Measurements from ENCODE around the gene PLA2G2F. TPM values are rescaled to one million over a fixed set of nuclear protein-coding genes. Genes with fewer than 3 reads are reported as not detected.

PLA2G2F gene
- total and polyA plus RNA-seq, 10 of the 15 experiments (the other 5 are each of a cell fraction or from before 2014, with no cell fraction given), result 0.03 TPM; not detected in 9

DNA sequence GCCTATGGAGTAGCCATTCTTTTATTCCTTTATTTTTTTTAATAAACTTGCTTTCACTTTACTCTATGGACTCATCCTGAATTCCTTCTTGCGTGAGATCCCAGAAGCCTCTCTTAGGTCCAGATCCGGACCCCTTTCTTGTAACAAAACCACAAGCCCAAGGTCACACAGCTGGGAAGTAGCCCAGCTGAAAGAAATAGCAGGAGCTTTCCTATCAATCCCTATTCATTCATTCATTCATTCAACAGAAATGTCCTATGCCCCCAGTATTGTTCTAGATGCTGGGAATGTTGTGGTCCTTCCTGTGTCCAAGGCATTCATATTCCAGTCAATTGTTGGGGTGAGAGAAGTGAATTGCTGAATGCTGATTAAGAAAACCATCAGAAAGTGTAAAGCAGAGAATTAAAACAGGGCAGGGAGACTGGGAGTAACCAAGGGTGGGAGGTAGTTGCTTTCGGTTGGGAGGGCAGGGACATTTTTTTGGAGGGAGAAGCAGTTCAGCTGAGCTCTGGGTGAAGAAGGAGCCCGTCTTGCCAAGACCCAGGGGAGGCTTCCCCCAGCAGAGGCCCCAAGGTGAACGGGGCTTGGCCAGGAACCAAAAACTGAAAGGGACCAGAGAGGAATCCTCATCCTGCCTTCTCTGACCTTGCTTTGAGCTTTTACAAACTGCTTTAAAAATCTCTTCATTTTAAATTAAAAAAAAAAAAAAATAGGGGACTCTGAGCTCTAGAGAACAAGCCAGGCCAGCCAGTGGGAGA is 30.6 kb upstream of the PLA2G2F start:
- ChIA-PET SMC1A (ENCODE audit: uncharacterized antibody, unreplicated experiment) (interaction anchor here (1.0 kb wide), 1 partner anchor 10 kb away, joined by 3 read pairs; no protein-coding TSS in a partner anchor), RAD21 (ENCODE audit: unreplicated experiment) (no interaction called here), CTCF (interaction anchor here (0.6 kb wide), 1 partner anchor 15 kb away, joined by 3 read pairs; no protein-coding TSS in a partner anchor), POLR2A (interaction anchor here (0.6 kb wide), 1 partner anchor 678 kb away, joined by 3 read pairs; no protein-coding TSS in a partner anchor)
- no peaks in the 10 kb centered on the region for H3K79me2 ChIP-seq (ENCODE audit: control insufficient read depth, insufficient read depth, low read length)
- FAIRE-seq (no peak), DNase-seq (ENCODE audit: low read depth, low spot score) (no peak), ATAC-seq (no peak)
- in situ Hi-C loops (cut with MboI) (no loop called here), intact Hi-C loops (cut with micrococcal nuclease; ENCODE audit: unreplicated experiment) (no loop called here)
- no peak overlapping the region for H3K9ac ChIP-seq (ENCODE audit: control insufficient read depth, insufficient read depth, low read length)
- no TSS peak for BruUV-seq (replicated peaks)
- no peak overlapping the region for H3K4me3 ChIP-seq
- H3K36me3 ChIP-seq (ENCODE audit: control insufficient read depth in 2 of 2, insufficient read depth in 2 of 2, low read length in 1 of 2), result no peaks in the 10 kb centered on the region
- H4K20me1 ChIP-seq (ENCODE audit: control insufficient read depth, insufficient read depth), result no peaks in the 10 kb centered on the region
- no peaks in the 10 kb centered on the region for H3K27me3 ChIP-seq (replicated peaks in 1 of 2; ENCODE audit: control insufficient read depth in 2 of 2, insufficient read depth in 2 of 2, low read length in 1 of 2)
- no peak for TF ChIP-seq LARP7 (IDR thresholded peaks at IDR 0.05)
- no peak for TF ChIP-seq EP300 (IDR thresholded peaks at IDR 0.05; ENCODE audit: borderline replicate concordance in 1 of 2, control insufficient read depth in 1 of 2, low read depth in 2 of 2, low read length in 2 of 2)
- TF ChIP-seq, protein P1, sequence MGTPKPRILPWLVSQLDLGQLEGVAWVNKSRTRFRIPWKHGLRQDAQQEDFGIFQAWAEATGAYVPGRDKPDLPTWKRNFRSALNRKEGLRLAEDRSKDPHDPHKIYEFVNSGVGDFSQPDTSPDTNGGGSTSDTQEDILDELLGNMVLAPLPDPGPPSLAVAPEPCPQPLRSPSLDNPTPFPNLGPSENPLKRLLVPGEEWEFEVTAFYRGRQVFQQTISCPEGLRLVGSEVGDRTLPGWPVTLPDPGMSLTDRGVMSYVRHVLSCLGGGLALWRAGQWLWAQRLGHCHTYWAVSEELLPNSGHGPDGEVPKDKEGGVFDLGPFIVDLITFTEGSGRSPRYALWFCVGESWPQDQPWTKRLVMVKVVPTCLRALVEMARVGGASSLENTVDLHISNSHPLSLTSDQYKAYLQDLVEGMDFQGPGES (IDR thresholded peaks at IDR 0.05), result no peak
- TF ChIP-seq POLR2AphosphoS5 (IDR thresholded peaks at IDR 0.05; ENCODE audit: low read length), result no peak
- no peaks in the 10 kb centered on the region for H3K9me3 ChIP-seq (replicated peaks; ENCODE audit: control insufficient read depth, insufficient read depth, low read length)
- H3K27ac ChIP-seq (ENCODE audit: control insufficient read depth, insufficient read depth), result no peak overlapping the region
- H2AFZ ChIP-seq (ENCODE audit: control insufficient read depth, low read depth, low read length), result no peak overlapping the region
- no peak overlapping the region for H3K4me2 ChIP-seq (ENCODE audit: control insufficient read depth, insufficient read depth)
- WGBS (ENCODE audit: insufficient coverage, insufficient replicate concordance, low lambda C conversion rate, missing lambda C conversion rate), result 50% methylated on average over 5 of the region's 5 CpGs
- H3K4me1 ChIP-seq (ENCODE audit: control insufficient read depth, insufficient read depth, low read length), result no peaks in the 10 kb centered on the region; the same call in 1 of the 2 replicates

Data from GM12878 (cell line).